Heart left ventricle (tissue), 13 donors: ENCODE measurements around the gene CPNE7.

ENCODE experiments used
- CTCF ChIP-seq, 12 donors: fragments of 200-600 bp; sonication (generic) in 4 of 12; IDR thresholded peaks; one replicate each; pipeline versions ENCODE4 v1.5.0 to v1.8.0; 2018 to 2022; ENCODE audit warnings: antibody characterized with exemption in 12 of 12, mild to moderate bottlenecking in 5 of 12
- POLR2A ChIP-seq, 2 donors: fragments of 450-650 bp; IDR thresholded peaks; one replicate each; pipeline ENCODE4 v1.6.1; 2017; ENCODE audit warnings: antibody characterized with exemption in 2 of 2, mild to moderate bottlenecking in 2 of 2, moderate library complexity in 2 of 2
- donor health status: ischemic (EF 13 %, LVEDD 7.1; RV severe dilation, severe dysfunction).
- donor health status: DM: no; HTN: yes; CAD: no.
- donor health status: DM: no; HTN: no; CAD: no.
- donor health status: ischemic (EF 25% LVEDD 6.9; RV normal size, moderate dysfunction).
- donor health status: ischemic (EF 25% LVEDD 5.7; RV mildly dilated, moderate dysfunction).
- donor health status: ischemic (EF 35%, LVEDD 5.7; RV mildly dilated, moderate dysfunction).
- donor health status: nonischemic (EF 11% LVEDD 7.7; RV severe dilation, severe dysfunction).
- donor health status: DM: yes; HTN: yes; CAD: no.
- donor health status: PGD.
- donor health status: ischemic (EF 29% LVEDD 5.4; RV normal size, mild dysfunction).
- donor health status: nonischemic (EF 23%, LVEDD 6.1; RV moderate dilation, normal function).

GRCh38 chr16:89571636-89572035 is 3.9 kb upstream of the CPNE7 start:
- TF ChIP-seq CTCF (IDR thresholded peaks at IDR 0.05): no peak
- TF ChIP-seq POLR2A (IDR thresholded peaks at IDR 0.05): no peak
